ENCODE data around the gene PIP5K1A.
A peak's percentile ranks its signal among the peaks of the same experiment; 100 is the strongest.
"Not testable (repeated sequence)": the region's sequence is repeated elsewhere in the genome, so short reads cannot be mapped to it uniquely, and the experiment has no call there.

PIP5K1A gene

DNA sequence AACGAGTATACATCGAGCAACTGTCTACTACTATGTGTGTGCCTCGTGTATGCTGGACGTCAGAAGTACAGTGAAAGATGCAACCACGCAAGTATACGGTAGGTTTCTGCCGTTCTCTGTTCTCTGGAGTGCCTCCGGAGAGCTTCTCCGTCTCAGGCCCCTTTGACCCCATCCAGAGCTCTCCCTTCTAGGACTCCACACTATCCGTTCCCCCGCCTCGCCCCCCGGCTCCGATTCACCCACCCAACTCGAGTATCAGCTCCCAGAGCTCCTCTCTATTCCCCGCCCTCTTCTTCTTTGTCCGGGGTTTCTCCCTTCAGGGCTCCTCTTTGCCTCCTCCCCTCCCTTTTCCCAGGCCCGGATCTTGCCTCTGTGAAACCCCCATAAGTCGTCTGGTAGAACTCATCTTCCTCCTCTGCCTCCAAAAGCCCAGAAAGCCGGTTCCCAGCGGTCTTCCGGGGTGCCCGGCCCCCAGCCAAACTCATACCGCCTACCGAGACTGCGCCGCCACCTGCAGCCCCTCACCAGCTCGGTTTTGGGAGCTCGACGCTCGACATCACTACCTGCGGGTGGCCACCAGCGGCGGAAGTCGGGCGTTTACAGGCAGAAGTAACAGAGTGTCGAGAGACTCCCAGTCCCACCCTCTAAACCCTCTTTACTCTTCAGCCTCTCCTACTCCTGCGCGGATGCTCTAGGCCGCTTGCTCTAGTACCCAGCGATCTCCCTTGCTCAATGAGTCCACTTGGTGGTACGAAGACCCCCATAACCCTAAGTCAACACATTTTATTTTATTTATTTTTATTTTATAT lies 8.5 kb upstream of the PIP5K1A start, which contains the start of gene VPS72:
Gene VPS72, minus strand, starts transcription at position 561 of the 809 bp plus-strand sequence. Its CDS starts 76 bp downstream, at position 485.
- in situ Hi-C loops (cut with HindIII; ENCODE audit: low sequenced_read_pairs): no loop called here

GRCh38 chr1:151192047-151192446 lies 6.3 kb upstream of the PIP5K1A start:
- no peak for DNase-seq (ENCODE audit: low read depth, low spot score)
- no peak for TF ChIP-seq CTCF (IDR thresholded peaks at IDR 0.05; ENCODE audit: low read depth, low read length)
- H3K4me3 ChIP-seq (ENCODE audit: low read depth, low read length): no peak overlapping the region
- in situ Hi-C loops (cut with HindIII; ENCODE audit: low sequenced_read_pairs): no loop called here

More for the DNA sequence above, 8.5 kb upstream of the PIP5K1A start, which contains the start of gene VPS72:
- H3K4me3 ChIP-seq (ENCODE audit: low read depth, low read length): peak within 1 kb of the TSS; percentile 84
- peak; percentile 90 for DNase-seq (ENCODE audit: low read depth, low spot score)
- no peak for TF ChIP-seq CTCF (IDR thresholded peaks at IDR 0.05; ENCODE audit: low read depth, low read length)

DNA sequence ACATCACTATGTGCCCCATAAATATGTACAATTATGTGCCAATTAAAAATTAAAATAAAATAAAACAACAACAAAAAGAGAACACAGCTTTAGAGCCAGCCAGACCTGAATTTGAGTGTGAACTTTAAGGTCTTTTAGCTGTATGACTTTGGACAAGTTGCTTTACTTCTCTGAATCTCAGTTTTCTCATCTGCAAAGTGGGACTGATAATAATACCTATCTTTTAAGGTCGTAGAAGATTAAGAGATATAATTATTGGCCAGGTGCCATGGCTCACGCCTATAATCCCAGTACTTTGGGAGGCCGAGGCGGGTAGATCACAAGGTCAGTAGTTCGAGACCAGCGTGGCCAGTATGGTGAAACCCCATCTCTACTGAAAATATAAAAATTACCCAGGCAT lies 5.0 kb upstream of the PIP5K1A start:
- TF ChIP-seq CTCF (IDR thresholded peaks at IDR 0.05; ENCODE audit: low read depth, low read length): no peak
- H3K4me3 ChIP-seq (ENCODE audit: low read depth, low read length): no peak overlapping the region
- DNase-seq (ENCODE audit: low read depth, low spot score): no peak
- in situ Hi-C loops (cut with HindIII; ENCODE audit: low sequenced_read_pairs): no loop called here

DNA sequence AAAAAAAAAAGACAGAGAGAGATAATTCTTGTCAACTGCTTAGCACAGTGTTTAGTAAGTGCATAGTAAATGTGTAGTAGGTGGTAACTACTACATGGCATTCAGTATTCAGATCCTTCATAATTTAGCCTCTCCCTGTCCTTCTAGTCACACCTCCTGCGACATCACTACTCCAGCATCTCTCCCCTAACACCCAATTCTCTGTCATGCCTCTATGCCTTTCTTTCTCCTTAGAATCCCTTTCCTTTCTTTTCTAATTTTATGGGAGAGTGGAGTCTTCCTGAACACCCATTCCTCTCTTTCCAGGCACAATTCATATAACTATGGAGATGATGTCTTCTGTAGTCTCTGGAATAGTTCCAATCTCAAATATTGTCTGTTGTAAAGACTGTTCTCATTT lies 4.5 kb upstream of the PIP5K1A start:
- no peak overlapping the region for H3K4me3 ChIP-seq (ENCODE audit: low read depth, low read length)
- in situ Hi-C loops (cut with HindIII; ENCODE audit: low sequenced_read_pairs): no loop called here
- TF ChIP-seq CTCF (IDR thresholded peaks at IDR 0.05; ENCODE audit: low read depth, low read length): no peak
- no peak for DNase-seq (ENCODE audit: low read depth, low spot score)

DNA sequence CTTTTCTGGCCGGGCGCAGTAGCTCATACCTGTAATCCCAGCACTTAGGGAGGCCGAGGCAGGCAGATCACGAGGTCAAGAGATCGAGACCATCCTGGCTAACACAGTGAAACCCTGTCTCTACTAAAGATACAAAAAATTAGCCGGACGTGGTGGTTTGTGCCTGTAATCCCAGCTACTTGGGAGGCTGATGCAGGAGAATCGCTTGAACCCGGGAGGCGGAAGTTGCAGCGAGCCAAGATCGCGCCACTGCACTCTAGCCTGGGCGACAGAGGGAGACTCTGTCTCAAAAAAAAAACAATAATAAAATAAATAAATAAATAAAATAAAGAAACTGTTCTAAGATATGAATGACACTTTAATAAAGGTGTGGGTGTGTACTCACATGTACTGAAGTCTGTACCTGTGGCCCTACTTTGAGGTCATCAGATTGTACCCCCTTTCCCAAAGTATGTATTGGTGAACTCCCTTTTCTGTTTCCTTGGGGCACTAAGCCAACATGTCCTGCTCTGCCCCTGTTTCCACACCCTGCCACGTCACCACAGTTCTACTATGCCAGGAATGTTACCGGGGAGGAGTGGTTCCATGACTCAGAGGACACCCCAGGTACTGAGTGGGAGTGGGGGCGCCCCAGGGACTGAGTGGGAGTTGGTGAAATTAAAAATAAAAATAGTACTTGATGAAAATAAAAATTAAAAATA lies 3.3 kb upstream of the PIP5K1A start:
- peak; percentile 74 for DNase-seq (ENCODE audit: low read depth, low spot score)
- H3K4me3 ChIP-seq (ENCODE audit: low read depth, low read length); in situ Hi-C loops (cut with HindIII; ENCODE audit: low sequenced_read_pairs): not testable (repeated sequence)

- H3K4me3 ChIP-seq (ENCODE audit: low read depth, low read length): no peak overlapping the region
- TF ChIP-seq CTCF (IDR thresholded peaks at IDR 0.05; ENCODE audit: low read depth, low read length): peak; percentile 71
- in situ Hi-C loops (cut with HindIII; ENCODE audit: low sequenced_read_pairs): no loop called here
- DNase-seq (ENCODE audit: low read depth, low spot score): peak; percentile 89
Observed at GRCh38 chr1:151196292-151196800, 2.0 kb upstream of the PIP5K1A start.

DNA sequence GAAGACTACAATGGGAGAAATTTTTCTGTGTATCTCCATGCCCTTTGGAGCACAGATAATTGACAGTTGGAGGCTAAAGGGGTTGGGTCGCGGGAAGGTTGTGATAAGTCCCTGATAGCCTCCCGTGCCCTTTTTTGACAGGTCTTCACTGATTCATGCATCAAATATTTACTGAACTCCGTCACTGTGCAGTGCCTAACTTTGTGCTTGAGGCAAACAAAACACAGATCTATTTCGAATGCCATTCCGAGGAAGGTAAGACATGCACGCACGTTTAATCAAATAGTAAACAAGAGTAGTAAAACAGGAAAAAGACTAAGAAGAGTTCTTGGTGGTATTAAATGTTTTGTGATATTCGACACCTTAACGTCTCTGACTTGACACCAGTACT lies 494 bp upstream of the PIP5K1A start:
- in situ Hi-C loops (cut with HindIII; ENCODE audit: low sequenced_read_pairs): no loop called here
- TF ChIP-seq CTCF (IDR thresholded peaks at IDR 0.05; ENCODE audit: low read depth, low read length): no peak
- peak overlapping the region; percentile 100 for H3K4me3 ChIP-seq (ENCODE audit: low read depth, low read length)
- no peak for DNase-seq (ENCODE audit: low read depth, low spot score)
